Left ventricle myocardium inferior (tissue), 1 donor: Measurements from ENCODE around the gene CDHR3. TPM values are rescaled to one million over a fixed set of nuclear protein-coding genes. Genes with fewer than 3 reads are reported as not detected.

ENCODE experiments used
- DNase-seq: peaks from one replicate; pipeline ENCODE4 v3.0.0-alpha.2; 2020
- H3K27ac ChIP-seq: fragments of 200-600 bp; replicated peaks from 2 replicates; pipeline ENCODE4 v1.8.0; 2021
- H3K27me3 ChIP-seq: fragments of 200-600 bp; 2 replicates; pipeline ENCODE4 v1.8.0; 2021; ENCODE audit warnings: low read depth
- H3K36me3 ChIP-seq: fragments of 200-600 bp; 2 replicates; pipeline ENCODE4 v1.8.0; 2021
- H3K4me1 ChIP-seq: fragments of 200-600 bp; 2 replicates; pipeline ENCODE4 v1.8.0; 2021
- H3K4me3 ChIP-seq: fragments of 200-600 bp; 2 replicates; pipeline ENCODE4 v1.8.0; 2021; ENCODE audit warnings: mild to moderate bottlenecking, moderate library complexity
- H3K9me3 ChIP-seq: fragments of 200-600 bp; replicated peaks from 2 replicates; pipeline ENCODE4 v1.8.0; 2021
- intact Hi-C: fragments of 100-400 bp; cut with micrococcal nuclease; formaldehyde crosslinking; loops from one replicate; pipeline ENCODE4 v1.11.0; 2022
- total RNA-seq: library from RNA; stranded (reverse); fragmentation: NEBNext Ultra II Directional; extraction: Animal tissue kit (Norgen Biotek cat#: 25700); gene quantifications from one replicate; pipeline ENCODE4 v1.2.1, GENCODE V29; 2021
- TF ChIP-seq, protein P1 (sequence below): fragments of 200-600 bp; IDR thresholded peaks from 2 replicates; pipeline ENCODE4 v1.8.0; 2021; ENCODE audit warnings: antibody characterized with exemption, mild to moderate bottlenecking, borderline replicate concordance
- donor health status: DM: no; HTN: yes; CAD: no; lungs with severe emphysema.

The CDHR3 gene
- total RNA-seq, 1 donor from 2014 or later: 11.4 TPM

DNA sequence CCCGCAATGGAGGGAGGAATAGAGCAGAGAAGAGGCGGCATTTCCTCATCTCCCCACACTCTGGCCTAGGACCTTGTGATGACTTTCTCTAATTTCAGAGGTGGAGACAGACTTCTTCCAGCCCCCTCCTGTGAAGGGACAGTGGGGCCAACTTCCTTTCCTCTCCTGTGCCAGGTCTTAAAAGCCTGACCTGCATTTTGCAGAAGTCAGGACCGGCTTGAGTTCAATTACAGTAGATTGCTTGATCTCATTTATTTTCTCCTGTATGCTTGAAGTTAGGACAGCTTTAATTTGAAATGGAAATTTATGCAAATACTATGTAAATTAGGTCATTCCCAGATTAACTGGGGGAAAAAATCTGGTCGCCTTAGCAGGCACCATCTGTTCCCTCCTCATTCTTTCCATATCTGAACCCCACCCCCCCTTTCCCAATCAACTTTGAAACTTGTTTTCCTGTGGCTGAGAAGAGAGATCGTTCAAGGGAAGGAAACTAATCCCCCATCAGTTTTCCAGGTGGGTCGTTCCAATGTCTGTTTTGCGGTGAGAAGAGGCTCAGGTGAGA lies 92.0 kb downstream of the CDHR3 start:
- H3K36me3 ChIP-seq: no peaks in the 10 kb centered on the region
- H3K9me3 ChIP-seq: peaks cover 7% of the 10 kb centered on the region
- DNase-seq: no peak
- no peak overlapping the region for H3K27ac ChIP-seq
- H3K4me1 ChIP-seq: peaks cover 31% of the 10 kb centered on the region
- H3K4me3 ChIP-seq: no peak overlapping the region
- TF ChIP-seq, protein P1, sequence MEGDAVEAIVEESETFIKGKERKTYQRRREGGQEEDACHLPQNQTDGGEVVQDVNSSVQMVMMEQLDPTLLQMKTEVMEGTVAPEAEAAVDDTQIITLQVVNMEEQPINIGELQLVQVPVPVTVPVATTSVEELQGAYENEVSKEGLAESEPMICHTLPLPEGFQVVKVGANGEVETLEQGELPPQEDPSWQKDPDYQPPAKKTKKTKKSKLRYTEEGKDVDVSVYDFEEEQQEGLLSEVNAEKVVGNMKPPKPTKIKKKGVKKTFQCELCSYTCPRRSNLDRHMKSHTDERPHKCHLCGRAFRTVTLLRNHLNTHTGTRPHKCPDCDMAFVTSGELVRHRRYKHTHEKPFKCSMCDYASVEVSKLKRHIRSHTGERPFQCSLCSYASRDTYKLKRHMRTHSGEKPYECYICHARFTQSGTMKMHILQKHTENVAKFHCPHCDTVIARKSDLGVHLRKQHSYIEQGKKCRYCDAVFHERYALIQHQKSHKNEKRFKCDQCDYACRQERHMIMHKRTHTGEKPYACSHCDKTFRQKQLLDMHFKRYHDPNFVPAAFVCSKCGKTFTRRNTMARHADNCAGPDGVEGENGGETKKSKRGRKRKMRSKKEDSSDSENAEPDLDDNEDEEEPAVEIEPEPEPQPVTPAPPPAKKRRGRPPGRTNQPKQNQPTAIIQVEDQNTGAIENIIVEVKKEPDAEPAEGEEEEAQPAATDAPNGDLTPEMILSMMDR: no peak
- intact Hi-C loops: no loop called here
- H3K27me3 ChIP-seq: no peaks in the 10 kb centered on the region

DNA sequence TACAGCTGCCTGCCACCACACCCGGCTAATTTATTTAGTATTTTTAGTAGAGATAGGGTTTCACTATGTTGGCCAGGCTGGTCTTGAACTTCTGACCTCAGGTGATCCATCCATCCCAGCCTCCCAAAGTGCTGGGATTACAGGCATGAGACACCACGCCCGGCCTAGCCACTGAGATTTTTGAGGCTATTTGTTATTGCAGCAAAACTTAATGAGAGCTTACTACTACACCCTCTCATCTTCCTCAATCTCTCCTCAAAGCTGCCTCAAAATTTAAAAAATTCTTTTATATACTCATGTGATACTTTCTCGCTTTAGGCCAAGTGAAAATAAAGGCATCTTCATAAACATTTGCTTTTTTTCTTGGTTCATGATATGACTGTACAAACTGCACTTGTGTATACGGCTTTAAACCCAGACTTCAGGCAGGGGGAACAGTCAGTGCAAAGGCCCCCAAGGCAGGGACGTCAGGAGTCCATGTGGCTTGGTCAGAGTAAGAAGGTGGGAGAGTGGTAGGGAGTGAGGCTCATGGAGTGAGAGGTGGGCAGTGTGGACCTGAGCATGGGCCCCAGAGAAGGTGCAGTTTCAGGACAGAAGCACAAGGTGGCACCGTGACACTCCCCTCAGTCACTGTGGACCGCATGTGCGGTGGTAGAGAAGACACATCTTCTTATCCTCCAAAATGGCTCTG lies 93.6 kb downstream of the CDHR3 start:
- Histone ChIP-seq H3K27me3 (no peaks in the 10 kb centered on the region), H3K27ac (no peak overlapping the region), H3K9me3 (peaks cover 1% of the 10 kb centered on the region), H3K4me3 (no peak overlapping the region), H3K4me1 (peaks cover 22% of the 10 kb centered on the region), H3K36me3 (no peaks in the 10 kb centered on the region)
- TF ChIP-seq, protein P1: peak; percentile 92
- intact Hi-C loops: loop anchor here (2.0 kb wide), 1 partner anchor 98 kb away; no protein-coding TSS in a partner anchor
- peak; percentile 57 for DNase-seq

DNA sequence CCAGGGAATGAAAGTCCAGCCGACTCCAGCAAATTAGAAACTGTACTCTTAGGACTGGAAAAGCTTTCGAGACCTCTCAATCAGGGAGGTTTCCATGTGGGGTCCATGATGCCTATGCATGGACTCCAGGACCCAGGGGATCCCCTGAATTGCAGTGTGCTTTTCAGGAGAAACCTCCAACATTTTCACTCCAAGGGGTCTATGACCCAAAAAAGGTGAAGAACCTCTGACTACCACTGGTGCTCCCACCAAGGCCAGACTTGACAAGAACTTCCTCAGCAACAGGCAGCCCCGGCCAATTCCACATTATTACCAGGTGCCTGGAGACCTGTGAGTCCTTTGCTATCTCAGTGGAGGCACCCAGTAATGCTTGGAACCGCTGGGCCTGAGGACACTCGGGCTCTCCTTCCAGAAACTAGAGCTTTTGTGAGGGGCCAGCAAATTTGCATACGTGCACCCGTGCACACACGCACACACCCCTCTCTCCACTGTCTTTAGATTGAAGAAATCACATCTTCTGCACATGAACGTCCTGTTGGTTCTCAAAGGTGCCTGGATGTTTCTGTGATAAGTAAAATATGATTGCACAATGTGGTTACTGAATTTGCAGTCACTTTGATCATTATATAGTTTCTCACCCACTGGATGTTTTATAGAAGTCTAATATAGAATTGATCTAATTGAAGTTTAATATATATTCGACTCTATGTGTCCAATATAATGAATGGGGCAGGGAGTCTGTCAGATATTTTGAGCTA lies 94.3 kb downstream of the CDHR3 start:
- no peak for DNase-seq
- Histone ChIP-seq H3K4me1 (peaks cover 22% of the 10 kb centered on the region), H3K27me3 (no peaks in the 10 kb centered on the region), H3K36me3 (no peaks in the 10 kb centered on the region), H3K4me3 (no peak overlapping the region), H3K9me3 (no peaks in the 10 kb centered on the region), H3K27ac (no peak overlapping the region)
- TF ChIP-seq, protein P1: peak; percentile 14
- intact Hi-C loops: loop anchor here (2.0 kb wide), 1 partner anchor 97 kb away; no protein-coding TSS in a partner anchor

DNA sequence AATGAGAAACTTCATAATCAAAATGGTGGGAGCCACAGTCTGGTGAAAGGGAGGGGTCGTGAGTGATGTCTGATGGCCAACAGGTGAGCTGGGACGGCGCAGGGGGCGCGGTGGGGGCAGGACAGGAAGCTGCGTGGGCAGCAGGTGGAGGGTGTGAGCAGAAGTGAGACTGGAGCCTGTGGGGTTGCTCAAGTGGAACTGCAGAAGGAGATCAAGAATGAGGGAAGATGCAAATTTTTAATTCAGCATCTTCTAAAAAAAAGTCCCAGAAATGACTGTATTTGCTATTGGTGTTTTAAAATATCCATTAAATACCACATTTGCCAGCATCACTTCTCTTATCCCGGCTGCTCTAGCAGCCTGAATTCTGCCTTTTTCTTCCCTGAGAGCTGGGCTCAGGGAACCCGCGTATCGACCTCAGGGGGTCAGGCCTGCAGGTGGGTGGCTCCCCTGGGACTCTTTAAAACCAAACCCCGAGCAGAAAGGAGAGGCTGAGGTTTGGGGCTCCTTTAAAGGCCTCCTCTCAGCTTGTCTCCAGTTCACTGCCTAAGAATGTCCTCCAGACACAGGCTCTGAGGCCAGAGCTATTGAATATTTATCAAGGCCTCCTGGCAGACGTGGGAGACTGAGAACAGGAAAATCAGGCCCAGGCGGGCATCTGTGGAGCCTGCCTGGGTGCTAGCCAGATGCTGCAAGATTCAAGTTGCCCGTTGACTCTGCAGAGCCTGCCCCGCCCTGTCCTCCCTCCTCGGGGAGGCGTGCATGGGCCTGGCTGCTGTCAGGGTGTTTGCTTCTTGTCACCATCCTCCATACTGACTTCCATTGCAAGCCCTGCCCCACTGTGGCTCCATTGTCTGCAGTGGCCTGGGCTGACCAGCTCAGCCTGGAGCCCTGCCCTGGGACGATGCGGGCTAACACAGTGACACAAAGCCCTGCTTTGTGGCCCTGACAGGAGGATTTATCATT lies 95.2 kb downstream of the CDHR3 start:
- peak overlapping the region; percentile 33 for H3K27ac ChIP-seq

More for the DNA sequence above, 95.2 kb downstream of the CDHR3 start:
- Histone ChIP-seq H3K9me3 (no peaks in the 10 kb centered on the region), H3K27me3 (no peaks in the 10 kb centered on the region), H3K4me1 (peaks cover 25% of the 10 kb centered on the region), H3K36me3 (no peaks in the 10 kb centered on the region), H3K4me3 (no peak overlapping the region)
- DNase-seq: no peak
- TF ChIP-seq, protein P1: no peak
- intact Hi-C loops: loop anchor here (2.0 kb wide), 1 partner anchor 97 kb away; no protein-coding TSS in a partner anchor
